Hepatocyte (in vitro differentiated cells): ENCODE data around the gene MPC1. TPM values are rescaled to one million over a fixed set of nuclear protein-coding genes. Genes with fewer than 3 reads are reported as not detected.
"Not testable (repeated sequence)": the region's sequence is repeated elsewhere in the genome, so short reads cannot be mapped to it uniquely, and the experiment has no call there.

Experiments
- DNase-seq: peaks from one replicate; pipeline ENCODE4 v3.0.0-alpha.2; 2016; ENCODE audit warnings: low spot score
- H2AFZ ChIP-seq: fragments of 200-600 bp; sonication (generic); 2 replicates; pipeline ENCODE4 v1.6.0; 2016; ENCODE audit warnings: antibody characterized with exemption, mild to moderate bottlenecking
- H3K27ac ChIP-seq: fragments of 200-600 bp; sonication (generic); 2 replicates; pipeline ENCODE4 v1.5.1; 2016; ENCODE audit warnings: mild to moderate bottlenecking
- H3K27me3 ChIP-seq: fragments of 200-600 bp; sonication (generic); 2 replicates; pipeline ENCODE4 v1.6.1; 2016
- H3K36me3 ChIP-seq: fragments of 200-600 bp; sonication (generic); replicated peaks from 2 replicates; pipeline ENCODE4 v1.5.1; 2016; ENCODE audit warnings: low read depth; ENCODE audit not compliant: insufficient read depth
- H3K4me1 ChIP-seq: fragments of 200-600 bp; sonication (generic); 2 replicates; pipeline ENCODE4 v1.5.1; 2016; ENCODE audit warnings: mild to moderate bottlenecking, moderate library complexity; ENCODE audit not compliant: insufficient read depth
- H3K4me2 ChIP-seq: fragments of 200-600 bp; sonication (generic); 2 replicates; pipeline ENCODE4 v1.6.0; 2016
- H3K4me3 ChIP-seq: fragments of 200-600 bp; sonication (generic); 2 replicates; pipeline ENCODE4 v1.5.1; 2016; ENCODE audit warnings: mild to moderate bottlenecking
- H3K79me2 ChIP-seq: fragments of 200-600 bp; sonication (generic); 2 replicates; pipeline ENCODE4 v1.6.0; 2017; ENCODE audit warnings: mild to moderate bottlenecking
- H3K9me2 ChIP-seq: fragments of 200-600 bp; sonication (generic); replicated peaks from 2 replicates; pipeline ENCODE4 v1.6.0; 2017; ENCODE audit warnings: mild to moderate bottlenecking; ENCODE audit not compliant: insufficient read depth
- H3K9me3 ChIP-seq: fragments of 200-600 bp; sonication (generic); 2 replicates; pipeline ENCODE4 v1.5.1; 2016; ENCODE audit warnings: low read depth, mild to moderate bottlenecking
- H4K20me1 ChIP-seq: fragments of 200-600 bp; sonication (generic); 2 replicates; pipeline ENCODE4 v1.6.0; 2016; ENCODE audit warnings: mild to moderate bottlenecking; ENCODE audit not compliant: insufficient read depth, poor library complexity, severe bottlenecking
- CTCF ChIP-seq: fragments of 200-600 bp; sonication (generic); IDR thresholded peaks from 2 replicates; pipeline ENCODE4 v1.5.1; 2016; ENCODE audit warnings: antibody characterized with exemption, mild to moderate bottlenecking; ENCODE audit not compliant: poor library complexity
- EZH2 ChIP-seq: fragments of 200-600 bp; sonication (generic); IDR thresholded peaks from 2 replicates; pipeline ENCODE4 v1.6.1; 2016; ENCODE audit warnings: antibody characterized with exemption, mild to moderate bottlenecking, borderline replicate concordance
- EZH2phosphoT487 ChIP-seq: fragments of 200-600 bp; sonication (generic); IDR thresholded peaks from one replicate; pipeline ENCODE4 v1.6.1; 2018; ENCODE audit warnings: antibody characterized with exemption, mild to moderate bottlenecking, low read depth, moderate library complexity; ENCODE audit not compliant: unreplicated experiment, severe bottlenecking
- WGBS: methylation state at CpG from one replicate; pipeline ENCODE4 v1.1.6; 2016; ENCODE audit warnings: low lambda C conversion rate; ENCODE audit errors: missing lambda C conversion rate; 5-methylcytosine and 5-hydroxymethylcytosine counted together
- polyA plus RNA-seq: library from polyadenylated mRNA; unstranded; fragments of >200 nt; fragmentation: Nextera tagmentation; extraction: Ambion mirVana; gene quantifications from 2 replicates; pipeline ENCODE4 v1.2.1, GENCODE V29; 2016
- total RNA-seq: library from RNA; depleted of rRNA; stranded (reverse); fragments of >200 nt; gene quantifications from 2 replicates; pipeline ENCODE4 v1.2.3, GENCODE V29; 2014

MPC1 gene
- total and polyA plus RNA-seq, 2 experiments from 2014 or later = 70.2 to 75.4 TPM

DNA sequence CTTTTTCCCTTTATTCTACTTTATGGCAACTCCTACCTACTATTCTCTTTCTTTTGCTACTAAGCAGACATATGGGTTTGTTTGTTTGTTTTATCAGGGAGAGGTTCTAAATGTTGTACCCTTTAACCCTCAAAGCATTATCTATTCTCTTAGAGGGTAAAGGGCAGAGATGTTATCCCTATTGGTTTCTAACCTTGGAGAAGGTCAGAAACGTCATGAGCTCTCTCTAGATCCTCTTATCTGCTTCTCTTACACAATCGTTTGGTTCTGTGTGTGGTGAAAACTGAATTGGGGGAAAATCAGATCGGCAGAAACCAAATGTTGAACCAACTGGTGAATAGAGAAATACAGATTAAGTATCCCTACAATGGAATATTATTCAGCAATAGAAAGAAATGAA is 6.4 kb upstream of the MPC1 start:
- no peaks in the 10 kb centered on the region for H3K36me3 ChIP-seq
- peaks cover 2% of the 10 kb centered on the region for H3K4me1 ChIP-seq
- H3K9me2 ChIP-seq = no peaks in the 10 kb centered on the region
- DNase-seq = no peak
- no peak overlapping the region for H3K27ac ChIP-seq
- H3K27me3 ChIP-seq = no peaks in the 10 kb centered on the region
- H3K79me2 ChIP-seq = peaks cover 4% of the 10 kb centered on the region
- no peak overlapping the region for H3K4me2 ChIP-seq
- H4K20me1 ChIP-seq = no peaks in the 10 kb centered on the region
- H2AFZ ChIP-seq = no peak overlapping the region
- H3K4me3 ChIP-seq = no peak overlapping the region
- TF ChIP-seq EZH2phosphoT487 = no peak
- no peak for TF ChIP-seq CTCF
- TF ChIP-seq EZH2 = no peak
- no peaks in the 10 kb centered on the region for H3K9me3 ChIP-seq
- 48% methylated on average over 3 of the region's 3 CpGs for WGBS

- no peaks in the 10 kb centered on the region for H4K20me1 ChIP-seq
- H3K79me2 ChIP-seq = peaks cover 6% of the 10 kb centered on the region
- H3K27me3 ChIP-seq = no peaks in the 10 kb centered on the region
- no peak overlapping the region for H3K4me2 ChIP-seq
- H3K36me3 ChIP-seq = no peaks in the 10 kb centered on the region
- H3K4me3 ChIP-seq = no peak overlapping the region
- DNase-seq = no peak
- TF ChIP-seq CTCF = no peak
- no peak for TF ChIP-seq EZH2
- no peak for TF ChIP-seq EZH2phosphoT487
- no peak overlapping the region for H2AFZ ChIP-seq
- H3K9me2 ChIP-seq = no peaks in the 10 kb centered on the region
- no peak overlapping the region for H3K27ac ChIP-seq
- H3K9me3 ChIP-seq = no peaks in the 10 kb centered on the region
- peaks cover 6% of the 10 kb centered on the region for H3K4me1 ChIP-seq
- WGBS = 95% methylated on average over 13 of the region's 13 CpGs
These were observed 5.7 kb upstream of the MPC1 start for GRCh38 chr6:166388290-166389004.

- no peak overlapping the region for H3K4me3 ChIP-seq
- TF ChIP-seq EZH2 (no peak), CTCF (no peak), EZH2phosphoT487 (no peak)
- no peaks in the 10 kb centered on the region for H3K36me3 ChIP-seq
- H3K79me2 ChIP-seq = peaks cover 6% of the 10 kb centered on the region
- no peaks in the 10 kb centered on the region for H4K20me1 ChIP-seq
- WGBS = 65% methylated on average over 5 of the region's 5 CpGs
- H3K27me3 ChIP-seq = no peaks in the 10 kb centered on the region
- DNase-seq = no peak
- no peaks in the 10 kb centered on the region for H3K9me2 ChIP-seq
- H2AFZ ChIP-seq = no peak overlapping the region
- H3K27ac ChIP-seq = no peak overlapping the region
- no peaks in the 10 kb centered on the region for H3K9me3 ChIP-seq
- peak overlapping the region; percentile 37 for H3K4me2 ChIP-seq
- peaks cover 6% of the 10 kb centered on the region for H3K4me1 ChIP-seq
These were observed 5.0 kb upstream of the MPC1 start for GRCh38 chr6:166387642-166388289.

- not testable (repeated sequence) for H3K27ac ChIP-seq, DNase-seq, H2AFZ ChIP-seq, H4K20me1 ChIP-seq, H3K36me3 ChIP-seq, H3K9me2 ChIP-seq, H3K27me3 ChIP-seq, H3K4me1 ChIP-seq, H3K79me2 ChIP-seq, H3K4me3 ChIP-seq, H3K9me3 ChIP-seq
- 94% methylated on average over 9 of the region's 9 CpGs for WGBS
- H3K4me2 ChIP-seq = peak overlapping the region; percentile 37
These were observed 4.4 kb upstream of the MPC1 start for GRCh38 chr6:166387098-166387497.
